ENCODE data around the gene TEAD4. TPM values are rescaled to one million over a fixed set of nuclear protein-coding genes. Genes with fewer than 3 reads are reported as not detected.

The TEAD4 gene
- total RNA-seq, 1 donor from 2014 or later, result 4.2 TPM

DNA sequence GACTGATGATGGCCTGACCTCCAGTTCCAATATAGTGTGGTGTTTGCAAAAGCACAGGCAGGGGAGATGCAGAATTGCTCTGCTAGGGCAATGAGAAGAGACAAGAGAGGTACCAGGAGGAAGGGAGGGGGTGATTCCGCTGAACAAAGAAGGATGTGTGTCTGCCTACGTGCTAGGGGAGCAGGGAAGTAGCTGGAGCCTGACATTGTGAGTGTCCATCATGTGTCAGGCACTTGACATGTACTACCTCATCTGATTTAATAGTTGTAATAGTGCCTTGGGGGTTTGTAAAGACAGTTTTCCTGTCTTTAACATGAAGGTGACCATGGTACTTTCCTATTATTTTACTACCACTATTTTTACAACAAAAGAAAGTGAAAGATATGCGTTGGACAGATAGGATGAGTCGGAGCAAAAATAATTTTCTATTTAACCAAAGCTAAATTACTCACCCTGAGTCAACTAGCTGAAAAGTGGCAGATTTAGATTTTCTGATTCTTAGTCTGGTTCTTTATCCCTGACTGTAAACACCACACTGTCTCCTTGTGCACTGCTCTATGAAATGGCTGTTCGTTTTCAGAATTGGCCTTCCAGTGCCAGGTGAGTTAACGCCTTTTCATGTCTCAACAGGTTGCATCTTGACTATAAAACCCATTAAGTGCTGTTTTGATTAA, 33.7 kb upstream of the TEAD4 start:
- no peak overlapping the region for H3K4me3 ChIP-seq (ENCODE audit: low read depth, low read length)
- H3K27me3 ChIP-seq (ENCODE audit: control insufficient read depth, insufficient read depth, low read length), result no peaks in the 10 kb centered on the region
- DNase-seq (ENCODE audit: low read depth), result peak; percentile 74
- peak; percentile 52 for FAIRE-seq
- TF ChIP-seq, protein P1, sequence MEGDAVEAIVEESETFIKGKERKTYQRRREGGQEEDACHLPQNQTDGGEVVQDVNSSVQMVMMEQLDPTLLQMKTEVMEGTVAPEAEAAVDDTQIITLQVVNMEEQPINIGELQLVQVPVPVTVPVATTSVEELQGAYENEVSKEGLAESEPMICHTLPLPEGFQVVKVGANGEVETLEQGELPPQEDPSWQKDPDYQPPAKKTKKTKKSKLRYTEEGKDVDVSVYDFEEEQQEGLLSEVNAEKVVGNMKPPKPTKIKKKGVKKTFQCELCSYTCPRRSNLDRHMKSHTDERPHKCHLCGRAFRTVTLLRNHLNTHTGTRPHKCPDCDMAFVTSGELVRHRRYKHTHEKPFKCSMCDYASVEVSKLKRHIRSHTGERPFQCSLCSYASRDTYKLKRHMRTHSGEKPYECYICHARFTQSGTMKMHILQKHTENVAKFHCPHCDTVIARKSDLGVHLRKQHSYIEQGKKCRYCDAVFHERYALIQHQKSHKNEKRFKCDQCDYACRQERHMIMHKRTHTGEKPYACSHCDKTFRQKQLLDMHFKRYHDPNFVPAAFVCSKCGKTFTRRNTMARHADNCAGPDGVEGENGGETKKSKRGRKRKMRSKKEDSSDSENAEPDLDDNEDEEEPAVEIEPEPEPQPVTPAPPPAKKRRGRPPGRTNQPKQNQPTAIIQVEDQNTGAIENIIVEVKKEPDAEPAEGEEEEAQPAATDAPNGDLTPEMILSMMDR (IDR thresholded peaks at IDR 0.05; ENCODE audit: insufficient read depth, low read length, severe bottlenecking), result no peak
- peaks cover 4% of the 10 kb centered on the region for H3K36me3 ChIP-seq (ENCODE audit: control insufficient read depth, insufficient read depth, low read length)

DNA sequence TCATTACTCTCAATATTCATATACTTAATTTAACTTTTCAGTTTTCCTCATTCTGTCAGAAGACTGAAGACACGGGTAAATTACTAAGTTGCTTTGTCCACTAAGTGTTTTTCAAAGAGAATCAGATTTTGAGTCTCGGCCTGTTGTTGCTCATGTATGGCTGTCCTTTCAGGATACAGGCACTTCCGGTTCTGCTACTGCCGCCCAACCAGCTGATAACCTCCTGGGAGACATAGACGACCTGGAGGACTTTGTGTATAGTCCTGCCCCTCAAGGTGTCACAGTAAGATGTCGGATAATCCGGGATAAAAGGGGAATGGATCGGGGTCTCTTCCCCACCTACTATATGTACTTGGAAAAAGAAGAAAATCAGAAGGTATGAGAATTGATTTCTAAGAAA, 28.3 kb upstream of the TEAD4 start:
- no peak overlapping the region for H3K4me3 ChIP-seq (ENCODE audit: low read depth, low read length)
- DNase-seq (ENCODE audit: low read depth), result no peak
- FAIRE-seq, result no peak
- H3K36me3 ChIP-seq (ENCODE audit: control insufficient read depth, insufficient read depth, low read length), result peaks cover 4% of the 10 kb centered on the region
- TF ChIP-seq, protein P1 (IDR thresholded peaks at IDR 0.05; ENCODE audit: insufficient read depth, low read length, severe bottlenecking), result no peak
- no peaks in the 10 kb centered on the region for H3K27me3 ChIP-seq (ENCODE audit: control insufficient read depth, insufficient read depth, low read length)

DNA sequence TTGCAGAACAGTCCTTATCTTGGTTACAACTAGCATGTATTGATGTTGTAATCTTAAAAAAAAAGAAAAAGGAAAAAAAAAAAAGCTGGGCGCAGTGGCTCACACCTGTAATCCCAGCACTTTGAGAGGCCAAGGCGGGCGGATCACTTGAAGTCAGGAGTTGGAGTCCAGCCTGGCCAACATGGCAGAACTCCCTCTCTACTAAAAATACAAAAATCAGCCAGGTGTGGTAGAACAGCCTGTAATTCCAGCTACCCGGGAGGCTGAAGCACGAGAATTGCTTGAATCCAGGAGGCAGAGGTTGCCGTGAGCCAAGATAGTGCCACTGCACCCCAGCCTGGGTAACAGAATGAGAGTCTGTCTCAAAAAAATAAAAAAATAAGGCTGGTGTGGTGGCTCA, 25.6 kb upstream of the TEAD4 start:
- Histone ChIP-seq H3K4me3 (ENCODE audit: low read depth, low read length) (no peak overlapping the region), H3K27me3 (ENCODE audit: control insufficient read depth, insufficient read depth, low read length) (no peaks in the 10 kb centered on the region), H3K36me3 (ENCODE audit: control insufficient read depth, insufficient read depth, low read length) (peaks cover 4% of the 10 kb centered on the region)
- no peak for FAIRE-seq
- TF ChIP-seq, protein P1 (IDR thresholded peaks at IDR 0.05; ENCODE audit: insufficient read depth, low read length, severe bottlenecking), result no peak
- no peak for DNase-seq (ENCODE audit: low read depth)

DNA sequence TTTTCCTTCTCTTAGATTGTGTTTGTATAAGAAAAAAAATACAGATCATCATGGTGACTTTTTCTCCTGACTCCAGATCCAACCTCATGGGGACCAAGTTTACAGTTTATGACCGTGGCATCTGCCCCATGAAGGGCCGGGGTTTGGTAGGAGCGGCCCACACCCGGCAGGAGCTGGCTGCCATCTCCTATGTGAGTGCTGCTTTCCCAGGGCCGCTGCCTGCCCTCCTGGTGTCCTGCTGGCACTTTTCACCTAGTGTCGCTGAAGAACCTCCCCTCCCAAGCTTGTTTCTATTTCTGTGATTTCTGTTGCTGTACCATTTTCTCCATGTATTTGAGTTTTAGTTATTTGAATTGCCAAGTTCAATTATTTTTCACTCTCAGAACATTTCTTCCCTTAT, 24.8 kb upstream of the TEAD4 start:
- H3K4me3 ChIP-seq (ENCODE audit: low read depth, low read length), result no peak overlapping the region
- TF ChIP-seq, protein P1 (IDR thresholded peaks at IDR 0.05; ENCODE audit: insufficient read depth, low read length, severe bottlenecking), result no peak
- H3K36me3 ChIP-seq (ENCODE audit: control insufficient read depth, insufficient read depth, low read length), result peaks cover 4% of the 10 kb centered on the region
- FAIRE-seq, result no peak
- no peak for DNase-seq (ENCODE audit: low read depth)
- H3K27me3 ChIP-seq (ENCODE audit: control insufficient read depth, insufficient read depth, low read length), result no peaks in the 10 kb centered on the region

DNA sequence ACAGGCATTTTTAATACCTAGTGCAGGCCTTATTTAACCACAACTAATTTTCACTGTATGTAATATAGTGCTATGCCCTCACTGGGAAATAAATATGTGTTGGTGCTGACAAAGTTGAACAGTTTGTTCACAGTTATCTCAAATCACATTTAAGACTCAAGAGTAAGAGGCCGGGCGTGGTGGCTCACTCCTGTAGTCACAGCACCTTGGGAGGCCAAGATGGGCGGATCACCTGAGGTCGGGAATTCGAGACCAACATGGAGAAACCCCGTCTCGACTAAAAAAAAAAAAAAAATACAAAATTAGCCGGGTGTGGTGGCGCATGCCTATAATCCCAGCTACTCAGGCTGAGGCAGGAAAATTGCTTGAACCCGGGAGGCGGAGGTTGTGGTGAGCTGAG, 22.9 kb upstream of the TEAD4 start:
- H3K36me3 ChIP-seq (ENCODE audit: control insufficient read depth, insufficient read depth, low read length), result peaks cover 2% of the 10 kb centered on the region
- H3K4me3 ChIP-seq (ENCODE audit: low read depth, low read length), result no peak overlapping the region
- no peaks in the 10 kb centered on the region for H3K27me3 ChIP-seq (ENCODE audit: control insufficient read depth, insufficient read depth, low read length)
- TF ChIP-seq, protein P1 (IDR thresholded peaks at IDR 0.05; ENCODE audit: insufficient read depth, low read length, severe bottlenecking), result no peak
- FAIRE-seq (no peak), DNase-seq (ENCODE audit: low read depth) (no peak)

DNA sequence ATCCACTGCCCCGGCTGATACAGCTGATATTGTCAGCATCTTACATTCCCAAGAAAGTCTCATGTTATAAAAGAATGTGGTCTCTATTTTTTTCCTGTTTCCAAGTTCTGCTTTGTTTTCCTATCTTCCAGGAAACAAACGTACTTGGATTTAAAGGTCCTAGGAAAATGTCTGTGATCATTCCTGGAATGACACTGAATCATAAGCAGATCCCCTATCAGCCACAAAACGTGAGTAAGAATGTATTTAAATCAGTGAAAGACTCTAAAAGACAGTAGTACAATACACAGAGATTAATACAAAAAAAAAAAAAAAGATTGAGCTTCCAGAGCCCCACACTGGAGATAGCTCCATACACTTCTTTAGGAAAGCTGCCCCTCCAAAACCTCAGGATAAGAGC, 21.7 kb upstream of the TEAD4 start:
- Histone ChIP-seq H3K36me3 (ENCODE audit: control insufficient read depth, insufficient read depth, low read length) (peaks cover 2% of the 10 kb centered on the region), H3K4me3 (ENCODE audit: low read depth, low read length) (no peak overlapping the region), H3K27me3 (ENCODE audit: control insufficient read depth, insufficient read depth, low read length) (no peaks in the 10 kb centered on the region)
- FAIRE-seq, result no peak
- DNase-seq (ENCODE audit: low read depth), result no peak
- TF ChIP-seq, protein P1 (IDR thresholded peaks at IDR 0.05; ENCODE audit: insufficient read depth, low read length, severe bottlenecking), result no peak

Measured in bronchial epithelial cell (primary cell).